ENCODE measurements around the gene DSCAML1.

The DSCAML1 gene

GRCh38 chr11:117437791-117438130 lies 359.3 kb downstream of the DSCAML1 start:
- TF ChIP-seq POLR2AphosphoS5 (IDR thresholded peaks at IDR 0.05; ENCODE audit: low read depth, low read length), result no peak
- no peak for TF ChIP-seq REST (IDR thresholded peaks at IDR 0.05; ENCODE audit: insufficient read depth in 1 of 2, low read depth in 2 of 2, low read length in 2 of 2)
- TF ChIP-seq SIN3A (IDR thresholded peaks at IDR 0.05; ENCODE audit: borderline replicate concordance, insufficient read depth, low read length), result no peak
- no peak for TF ChIP-seq TAF1 (IDR thresholded peaks at IDR 0.05; ENCODE audit: borderline replicate concordance, insufficient read depth, low read length)
- no peak for TF ChIP-seq FOXP2 (optimal IDR thresholded peaks at IDR 0.05; ENCODE audit: borderline replicate concordance, extremely low read depth, extremely low read length, insufficient read depth)

DNA sequence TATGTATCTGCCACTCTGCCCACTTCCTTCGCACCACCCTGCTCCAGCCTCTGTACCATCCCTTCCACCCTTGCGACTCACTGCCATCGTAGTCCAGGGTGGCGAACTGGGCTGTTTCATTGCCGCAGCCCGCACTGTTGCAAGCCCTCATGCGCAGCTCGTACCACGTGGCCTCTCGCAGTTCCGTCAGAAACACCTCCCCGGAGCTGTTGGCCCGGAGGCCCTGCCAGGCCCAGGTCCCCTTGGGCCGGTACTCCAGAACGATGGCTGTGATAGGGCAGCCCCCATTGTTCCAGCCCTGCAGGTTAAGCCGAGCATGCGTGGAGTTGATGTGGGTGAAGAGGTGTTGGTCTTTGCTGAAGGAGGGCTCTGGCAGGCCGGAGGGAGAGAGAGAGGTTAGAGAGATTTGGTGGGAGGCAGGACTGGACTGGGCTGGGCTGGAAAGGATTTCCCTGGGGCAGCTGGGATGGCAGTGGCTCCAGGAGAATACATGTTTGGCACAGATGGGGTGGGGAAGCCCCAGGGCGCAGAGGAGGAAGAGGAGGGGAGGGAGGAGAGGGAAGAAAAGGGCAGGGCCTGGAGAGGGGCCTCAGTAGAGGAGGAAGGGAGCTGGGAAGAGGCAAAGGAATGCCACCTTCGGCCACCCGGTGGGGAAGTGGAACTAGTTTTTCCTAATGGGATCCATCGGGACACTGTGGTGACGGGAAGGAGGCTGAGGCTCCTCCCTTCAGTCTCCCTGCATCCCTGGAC lies 359.8 kb downstream of the DSCAML1 start:
- no peak for TF ChIP-seq SIN3A (IDR thresholded peaks at IDR 0.05; ENCODE audit: borderline replicate concordance, insufficient read depth, low read length)

GRCh38 chr11:117435326-117435725 lies 361.7 kb downstream of the DSCAML1 start:
- TF ChIP-seq FOXP2 (optimal IDR thresholded peaks at IDR 0.05; ENCODE audit: borderline replicate concordance, extremely low read depth, extremely low read length, insufficient read depth) (no peak), TAF1 (IDR thresholded peaks at IDR 0.05; ENCODE audit: borderline replicate concordance, insufficient read depth, low read length) (no peak)

DNA sequence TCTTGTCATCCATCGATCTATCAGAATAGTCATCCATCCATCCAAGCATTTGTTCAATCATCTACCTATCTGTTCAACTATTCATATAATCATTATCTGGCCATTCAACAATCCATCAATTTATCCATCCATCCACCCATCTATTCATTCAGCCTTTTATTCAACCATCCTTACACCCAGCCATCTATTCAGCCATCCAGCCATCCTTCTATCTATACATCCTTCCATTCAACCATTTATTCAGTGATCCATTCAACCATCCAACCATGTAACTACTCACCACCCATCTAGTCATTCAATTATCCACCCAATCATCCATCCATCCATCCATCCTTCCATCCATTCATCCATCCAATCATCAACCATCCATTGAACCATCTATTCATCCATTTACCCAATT lies 362.5 kb downstream of the DSCAML1 start:
- no peak for TF ChIP-seq TAF1 (IDR thresholded peaks at IDR 0.05; ENCODE audit: borderline replicate concordance, insufficient read depth, low read length)
- no peak for TF ChIP-seq REST (IDR thresholded peaks at IDR 0.05; ENCODE audit: insufficient read depth in 1 of 2, low read depth in 2 of 2, low read length in 2 of 2)
- TF ChIP-seq POLR2AphosphoS5 (IDR thresholded peaks at IDR 0.05; ENCODE audit: low read depth, low read length), result no peak
- no peak for TF ChIP-seq FOXP2 (optimal IDR thresholded peaks at IDR 0.05; ENCODE audit: borderline replicate concordance, extremely low read depth, extremely low read length, insufficient read depth)
- TF ChIP-seq SIN3A (IDR thresholded peaks at IDR 0.05; ENCODE audit: borderline replicate concordance, insufficient read depth, low read length), result no peak

DNA sequence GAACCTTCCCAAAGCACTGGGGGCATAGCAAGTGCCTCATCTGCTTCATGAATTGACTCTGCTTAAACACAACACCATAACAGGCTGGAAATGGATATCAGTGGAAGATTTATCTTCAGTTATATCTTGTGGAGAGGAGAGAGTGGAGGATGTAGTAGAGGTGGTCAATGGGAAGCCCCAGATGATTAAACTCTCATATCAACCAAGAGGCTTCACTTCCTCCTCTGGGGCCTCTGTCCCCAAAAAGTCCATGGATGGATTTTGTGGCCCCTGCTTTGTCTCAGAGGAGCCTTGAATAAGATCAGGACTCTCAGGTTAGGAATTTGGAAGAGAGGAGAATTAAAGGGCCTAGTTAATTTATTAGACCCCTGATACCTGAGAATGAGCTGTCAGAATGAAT lies 363.3 kb downstream of the DSCAML1 start:
- TF ChIP-seq SIN3A (IDR thresholded peaks at IDR 0.05; ENCODE audit: borderline replicate concordance, insufficient read depth, low read length) (no peak), REST (IDR thresholded peaks at IDR 0.05; ENCODE audit: insufficient read depth in 1 of 2, low read depth in 2 of 2, low read length in 2 of 2) (no peak), FOXP2 (optimal IDR thresholded peaks at IDR 0.05; ENCODE audit: borderline replicate concordance, extremely low read depth, extremely low read length, insufficient read depth) (no peak), TAF1 (IDR thresholded peaks at IDR 0.05; ENCODE audit: borderline replicate concordance, insufficient read depth, low read length) (no peak), POLR2AphosphoS5 (IDR thresholded peaks at IDR 0.05; ENCODE audit: low read depth, low read length) (no peak)

DNA sequence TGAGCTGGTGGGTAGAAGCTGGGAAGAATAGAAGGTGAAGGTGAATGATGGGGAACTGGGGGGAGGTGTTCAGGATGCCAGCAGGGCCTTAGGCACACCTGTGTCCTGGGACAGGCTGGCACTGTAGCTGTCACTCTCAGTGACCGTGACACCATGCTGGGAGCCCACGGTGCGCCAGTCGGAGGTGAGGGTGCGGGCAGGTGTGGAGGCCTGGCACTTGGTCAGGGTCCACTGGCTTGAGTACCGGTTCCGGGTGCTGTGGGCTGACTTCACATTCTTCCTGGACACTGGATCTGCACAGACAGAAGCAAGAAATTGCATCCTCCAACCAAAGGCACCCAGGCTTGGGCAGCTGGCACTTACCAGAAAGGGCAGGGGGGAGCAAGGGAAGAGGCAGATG lies 365.6 kb downstream of the DSCAML1 start:
- no peak for TF ChIP-seq REST (IDR thresholded peaks at IDR 0.05; ENCODE audit: insufficient read depth in 1 of 2, low read depth in 2 of 2, low read length in 2 of 2)
- no peak for TF ChIP-seq TAF1 (IDR thresholded peaks at IDR 0.05; ENCODE audit: borderline replicate concordance, insufficient read depth, low read length)
- no peak for TF ChIP-seq POLR2AphosphoS5 (IDR thresholded peaks at IDR 0.05; ENCODE audit: low read depth, low read length)
- TF ChIP-seq FOXP2 (optimal IDR thresholded peaks at IDR 0.05; ENCODE audit: borderline replicate concordance, extremely low read depth, extremely low read length, insufficient read depth), result no peak
- TF ChIP-seq SIN3A (IDR thresholded peaks at IDR 0.05; ENCODE audit: borderline replicate concordance, insufficient read depth, low read length), result no peak
